Neural crest cell (in vitro differentiated cells): ENCODE measurements around the gene NEK6. TPM values are rescaled to one million over a fixed set of nuclear protein-coding genes. Genes with fewer than 3 reads are reported as not detected.

Experiments
- DNase-seq: peaks from one replicate; pipeline ENCODE4 v3.0.0; 2021; ENCODE audit warnings: low read depth, mixed read lengths, low spot score
- H3K27ac Mint-ChIP-seq: one replicate; pipeline ENCODE4 v1.8.0; 2021; ENCODE audit warnings: mild to moderate bottlenecking, mixed read lengths; ENCODE audit not compliant: unreplicated experiment
- H3K27me3 Mint-ChIP-seq: 2 replicates; pipeline ENCODE4 v1.8.0; 2021; ENCODE audit warnings: low read depth, mild to moderate bottlenecking, mixed read lengths
- H3K36me3 Mint-ChIP-seq: 2 replicates; pipeline ENCODE4 v1.8.0; 2021; ENCODE audit warnings: low read depth, mild to moderate bottlenecking, mixed read lengths
- H3K4me1 Mint-ChIP-seq: 2 replicates; pipeline ENCODE4 v1.8.0; 2021; ENCODE audit warnings: mixed read lengths
- H3K4me3 Mint-ChIP-seq: one replicate; pipeline ENCODE4 v1.8.0; 2021; ENCODE audit warnings: mild to moderate bottlenecking, mixed read lengths
- H3K9me3 Mint-ChIP-seq: 2 replicates; pipeline ENCODE4 v1.8.0; 2021; ENCODE audit warnings: mixed read lengths
- CTCF ChIP-seq: fragments of 200-600 bp; sonication (generic); conservative IDR thresholded peaks from 2 replicates; pipeline ENCODE4 v1.5.0; 2021; ENCODE audit warnings: antibody characterized with exemption, mild to moderate bottlenecking
- total RNA-seq: library from RNA; stranded (reverse); gene quantifications from 2 replicates; pipeline ENCODE4 v1.2.1, GENCODE V29; 2021

Gene NEK6
- total RNA-seq, 1 donor from 2014 or later = 31.9 TPM

- peaks cover 22% of the 10 kb centered on the region for H3K4me1 Mint-ChIP-seq
- no peak for DNase-seq
- H3K36me3 Mint-ChIP-seq = peaks cover 3% of the 10 kb centered on the region
- H3K27ac Mint-ChIP-seq = no peak overlapping the region
- H3K4me3 Mint-ChIP-seq = no peak overlapping the region
- no peak for TF ChIP-seq CTCF
- H3K27me3 Mint-ChIP-seq = no peaks in the 10 kb centered on the region
- no peaks in the 10 kb centered on the region for H3K9me3 Mint-ChIP-seq
Measured at GRCh38 chr9:124345063-124345462, 87.3 kb downstream of the NEK6 start.

- no peaks in the 10 kb centered on the region for H3K9me3 Mint-ChIP-seq
- DNase-seq = no peak
- peak overlapping the region; percentile 51 for H3K4me3 Mint-ChIP-seq
- H3K27ac Mint-ChIP-seq = peak overlapping the region; percentile 35
- H3K27me3 Mint-ChIP-seq = no peaks in the 10 kb centered on the region
- peaks cover 29% of the 10 kb centered on the region for H3K4me1 Mint-ChIP-seq
- no peak for TF ChIP-seq CTCF
- peaks cover 6% of the 10 kb centered on the region for H3K36me3 Mint-ChIP-seq
Measured at GRCh38 chr9:124345751-124346281, 88.1 kb downstream of the NEK6 start.

GRCh38 chr9:124346347-124347163, 88.8 kb downstream of the NEK6 start:
- H3K4me1 Mint-ChIP-seq = peaks cover 37% of the 10 kb centered on the region
- TF ChIP-seq CTCF = no peak
- H3K27me3 Mint-ChIP-seq = no peaks in the 10 kb centered on the region
- H3K27ac Mint-ChIP-seq = no peak overlapping the region
- DNase-seq = no peak
- H3K9me3 Mint-ChIP-seq = no peaks in the 10 kb centered on the region
- H3K36me3 Mint-ChIP-seq = peaks cover 11% of the 10 kb centered on the region
- peak overlapping the region; percentile 15 for H3K4me3 Mint-ChIP-seq

- Mint-ChIP-seq H3K9me3 (no peaks in the 10 kb centered on the region), H3K4me1 (peaks cover 37% of the 10 kb centered on the region)
- no peak for TF ChIP-seq CTCF
Measured at GRCh38 chr9:124347206-124347967, 89.6 kb downstream of the NEK6 start.

GRCh38 chr9:124347968-124348358, 90.2 kb downstream of the NEK6 start:
- TF ChIP-seq CTCF = no peak
- no peaks in the 10 kb centered on the region for H3K27me3 Mint-ChIP-seq
- H3K36me3 Mint-ChIP-seq = peaks cover 16% of the 10 kb centered on the region
- peak overlapping the region; percentile 38 for H3K4me3 Mint-ChIP-seq
- no peak overlapping the region for H3K27ac Mint-ChIP-seq
- no peaks in the 10 kb centered on the region for H3K9me3 Mint-ChIP-seq
- peaks cover 32% of the 10 kb centered on the region for H3K4me1 Mint-ChIP-seq
- no peak for DNase-seq

More at GRCh38 chr9:124347206-124347967, 89.6 kb downstream of the NEK6 start:
- DNase-seq = no peak
- Mint-ChIP-seq H3K36me3 (peaks cover 13% of the 10 kb centered on the region), H3K27ac (no peak overlapping the region), H3K27me3 (no peaks in the 10 kb centered on the region), H3K4me3 (no peak overlapping the region)
